Islet of Langerhans (tissue), 1 donor: ENCODE measurements around the gene CRIP3.

ENCODE experiments used
- FAIRE-seq: peaks from one replicate; lab custom pipeline; 2011; peaks lifted over from hg19 to GRCh38; lab: Jason Lieb, UNC

The CRIP3 gene

DNA sequence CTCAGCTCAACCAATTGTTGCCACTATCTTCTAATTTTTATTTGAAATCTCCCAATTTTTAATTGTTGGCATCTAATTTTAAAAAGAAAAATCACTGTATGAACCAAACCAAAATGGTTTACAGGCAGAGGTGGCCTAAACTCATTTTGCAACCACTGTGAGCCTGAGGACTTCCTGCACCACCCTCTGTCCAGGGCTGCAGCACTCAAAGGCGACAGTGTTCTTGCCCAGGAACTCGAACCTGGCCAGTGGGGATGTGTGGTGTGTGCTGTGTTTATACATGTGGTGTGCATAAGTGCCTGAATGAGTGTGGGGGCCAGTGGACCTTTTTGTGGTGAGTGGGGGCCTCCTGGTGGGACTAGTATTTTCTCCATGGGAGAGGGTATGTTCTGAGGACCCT lies 34.9 kb downstream of the CRIP3 start:
- FAIRE-seq = no peak

DNA sequence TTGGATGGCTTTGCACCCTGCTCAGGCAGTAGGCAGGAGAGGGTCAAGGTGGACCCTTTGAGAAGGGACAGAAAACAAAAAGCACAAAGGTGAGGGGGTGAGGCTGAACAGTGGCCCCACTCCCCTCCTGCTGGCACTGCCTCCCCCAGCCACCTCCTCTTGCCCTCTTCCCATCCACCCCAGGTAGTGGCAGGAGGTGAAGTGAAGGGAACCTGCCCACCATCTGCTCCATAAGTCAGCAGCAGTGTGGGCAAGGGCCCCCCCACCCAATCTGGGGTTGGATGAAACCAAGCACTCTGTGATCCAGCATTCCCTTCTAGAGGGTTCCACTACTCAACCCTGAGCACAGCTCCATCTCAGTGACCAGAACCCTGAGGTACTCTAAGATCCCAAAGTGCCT lies 36.7 kb downstream of the CRIP3 start:
- FAIRE-seq = no peak

DNA sequence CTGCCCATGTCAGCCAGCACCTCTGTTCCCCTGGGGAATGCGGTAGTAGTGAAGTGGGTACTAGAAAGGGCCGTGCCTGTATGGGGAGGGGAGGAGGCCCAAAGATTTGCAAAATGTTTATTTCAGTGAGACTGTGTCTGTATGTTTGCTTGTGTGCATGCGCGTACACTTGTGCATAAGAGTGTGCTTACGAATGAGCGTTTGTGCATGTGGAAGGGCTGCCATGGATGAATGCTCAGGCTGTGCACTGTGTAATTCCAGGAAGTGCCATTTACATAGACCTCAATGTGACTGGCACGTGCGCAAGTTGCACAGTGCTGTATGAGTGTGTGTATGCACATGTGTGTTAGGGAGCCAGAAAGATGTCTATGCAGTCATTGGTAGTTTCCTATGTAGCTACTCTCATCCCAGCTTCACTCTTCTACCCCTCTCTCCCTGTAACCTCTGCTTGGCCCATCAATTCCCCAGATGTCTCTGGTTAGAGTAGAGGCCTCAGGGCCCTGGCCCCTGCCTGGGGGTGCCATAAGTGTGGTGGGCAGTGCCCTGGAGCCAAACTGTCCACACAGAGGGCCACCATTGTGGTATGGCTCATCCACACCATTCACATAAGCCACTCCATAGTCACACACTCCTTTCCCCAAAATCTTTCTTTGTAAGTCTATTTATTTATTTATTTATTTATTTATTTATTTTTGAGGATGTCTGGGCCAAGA lies 37.4 kb downstream of the CRIP3 start:
- FAIRE-seq = no peak

DNA sequence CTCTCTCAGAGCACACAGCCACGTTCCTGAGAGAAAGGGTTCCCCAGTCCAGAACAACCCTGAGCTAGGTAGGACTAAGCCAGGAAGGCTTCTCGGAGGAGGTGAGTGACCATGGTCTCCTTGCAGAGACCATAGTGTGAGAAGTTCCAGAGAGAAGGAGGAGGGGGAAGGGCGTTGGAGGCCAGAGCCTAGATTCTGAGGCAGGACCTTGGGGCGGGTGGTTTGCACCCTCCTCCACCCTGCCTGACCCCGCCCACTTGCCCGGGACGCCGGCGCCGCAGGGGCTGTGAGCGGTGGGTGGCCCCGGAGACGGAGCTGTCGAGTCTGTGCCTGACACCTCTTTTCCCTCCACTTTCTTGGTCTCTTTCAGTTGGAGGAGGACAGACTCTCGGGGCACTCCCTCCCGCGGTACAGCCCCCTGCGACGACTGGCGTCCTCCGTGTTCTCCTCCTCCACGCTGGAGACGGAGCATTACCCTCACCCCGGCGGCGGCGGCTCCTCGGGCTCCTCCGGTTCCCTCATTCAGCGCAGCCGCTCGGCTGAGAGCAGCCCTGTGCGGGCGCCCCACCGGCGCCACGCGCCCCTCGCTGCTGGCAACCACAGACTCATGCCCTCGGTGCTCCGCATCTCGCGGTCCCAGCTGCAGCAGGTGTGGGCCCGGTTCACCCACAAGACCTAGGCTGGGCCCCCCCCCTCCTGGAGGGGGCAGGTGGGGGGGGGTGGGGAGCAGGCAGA lies 39.2 kb downstream of the CRIP3 start:
- FAIRE-seq = no peak

DNA sequence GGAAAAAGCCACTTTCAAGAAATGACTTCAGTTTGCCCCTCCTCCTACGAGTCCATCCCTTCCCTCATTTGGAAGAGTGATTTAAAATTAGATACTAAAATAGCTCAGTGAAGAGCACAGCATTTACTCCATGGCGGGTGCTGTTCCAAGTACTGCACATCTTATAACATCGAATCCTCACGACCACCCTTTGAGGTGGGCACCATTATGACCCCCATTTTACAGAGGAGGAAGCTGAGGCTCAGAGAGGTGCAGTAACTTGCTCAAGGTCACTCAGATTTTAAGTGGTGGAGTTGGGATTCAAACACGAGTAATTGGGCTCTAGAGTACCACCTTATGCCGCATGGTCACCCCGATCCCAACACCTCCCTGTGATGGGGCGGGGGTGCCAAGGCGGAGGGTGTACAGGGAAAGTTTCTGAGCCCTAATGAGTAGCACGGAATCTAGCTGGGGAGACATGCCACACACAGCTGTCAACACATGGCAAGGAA lies 39.8 kb downstream of the CRIP3 start:
- FAIRE-seq = no peak

DNA sequence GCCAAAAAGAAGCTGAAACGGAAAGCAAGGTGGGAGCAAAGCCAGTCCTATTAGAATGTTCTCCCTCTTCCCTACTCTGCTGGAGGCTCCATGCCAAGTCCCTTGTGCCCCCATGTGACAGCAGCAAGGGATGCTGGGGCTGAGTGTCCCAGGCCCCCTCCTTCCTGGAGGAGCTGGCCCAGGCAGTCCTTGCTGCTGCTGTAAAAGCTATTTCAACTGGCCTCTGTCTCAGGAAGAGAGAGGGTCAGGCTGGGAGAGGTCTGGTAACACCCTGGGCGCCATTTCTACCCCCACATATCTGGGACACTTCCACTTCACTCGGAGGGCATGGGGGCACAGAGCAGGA lies 40.3 kb downstream of the CRIP3 start:
- FAIRE-seq = no peak

DNA sequence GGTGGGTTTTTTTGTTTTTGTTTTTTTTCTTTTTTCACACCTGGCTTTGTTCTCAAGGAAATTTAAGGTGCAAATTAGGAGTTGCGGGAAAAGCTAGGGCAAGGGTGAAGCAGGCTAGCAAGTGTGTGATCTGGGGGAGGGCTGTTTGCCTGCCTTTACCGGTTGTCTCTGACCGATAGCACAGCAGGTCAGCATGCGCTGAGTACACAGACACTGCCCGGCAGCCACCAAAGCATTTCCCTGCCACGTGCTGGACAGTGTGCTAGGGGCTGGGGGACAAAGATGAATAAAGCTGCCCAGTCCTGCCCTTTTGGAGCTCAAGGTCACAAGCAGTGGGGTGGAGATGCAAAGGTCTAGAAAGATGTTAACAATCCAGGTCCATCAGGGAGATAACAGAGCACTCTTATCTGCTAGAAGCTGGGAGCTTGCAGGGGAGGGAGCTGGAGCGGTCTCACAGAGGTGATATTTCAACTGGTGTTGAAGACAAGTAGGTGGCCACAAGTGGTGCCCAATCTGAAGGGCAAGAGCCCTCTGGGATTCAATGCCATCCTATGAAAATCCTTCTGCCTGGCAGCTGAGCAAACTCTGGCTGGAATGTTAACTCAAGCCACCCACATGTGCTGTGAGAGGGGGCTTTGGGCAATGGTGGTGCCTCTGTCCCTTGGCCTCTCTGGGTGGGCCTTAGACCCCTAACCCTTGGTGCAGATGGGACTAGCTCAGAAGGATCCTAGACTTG lies 40.8 kb downstream of the CRIP3 start:
- FAIRE-seq = no peak

DNA sequence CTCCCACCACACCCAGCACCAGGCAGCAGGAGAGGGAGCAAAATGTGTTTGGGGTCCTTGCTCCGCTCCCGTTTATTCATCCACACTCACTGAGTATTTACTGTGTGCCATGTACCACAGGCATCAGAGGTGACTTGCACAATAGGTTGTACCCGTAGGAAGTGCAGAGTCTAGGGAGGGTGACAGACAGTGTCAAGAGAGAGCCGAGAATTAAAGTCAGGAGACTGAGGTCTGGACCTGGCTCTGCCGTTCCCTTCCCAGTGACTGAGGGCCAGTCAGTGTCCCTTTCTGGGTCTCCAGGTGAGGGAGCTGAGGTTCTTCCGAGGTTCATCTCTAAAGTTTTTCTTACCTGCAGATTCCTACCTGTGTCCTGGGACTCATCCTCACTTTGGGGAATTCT lies 43.1 kb downstream of the CRIP3 start:
- no peak for FAIRE-seq

DNA sequence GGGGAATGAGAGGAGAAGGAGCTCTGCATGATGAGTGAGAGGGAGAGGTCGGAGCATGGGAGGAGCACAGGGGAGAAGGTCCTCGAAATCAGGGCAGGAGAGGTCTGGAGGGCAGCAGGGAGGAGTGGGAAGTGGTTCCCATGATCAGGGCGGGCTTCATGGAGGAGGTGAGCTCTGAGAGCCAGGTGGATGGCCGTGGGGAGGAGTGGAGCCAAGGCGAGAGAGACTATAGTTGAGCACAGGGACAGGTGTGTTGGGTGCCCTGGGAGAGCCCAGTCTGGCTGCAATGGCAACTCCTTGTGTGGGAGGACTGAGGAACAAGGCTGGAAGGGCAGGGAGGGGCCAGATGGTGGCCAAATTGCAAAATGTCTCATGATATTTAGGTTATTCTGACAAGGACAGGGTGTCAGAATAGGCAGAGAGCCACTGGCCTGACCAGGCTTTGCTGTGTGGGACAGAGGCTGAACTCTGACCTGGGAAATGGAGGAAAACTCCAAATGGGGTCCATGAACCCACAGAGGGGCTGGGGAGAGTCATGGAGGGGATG lies 44.0 kb downstream of the CRIP3 start:
- FAIRE-seq = no peak

DNA sequence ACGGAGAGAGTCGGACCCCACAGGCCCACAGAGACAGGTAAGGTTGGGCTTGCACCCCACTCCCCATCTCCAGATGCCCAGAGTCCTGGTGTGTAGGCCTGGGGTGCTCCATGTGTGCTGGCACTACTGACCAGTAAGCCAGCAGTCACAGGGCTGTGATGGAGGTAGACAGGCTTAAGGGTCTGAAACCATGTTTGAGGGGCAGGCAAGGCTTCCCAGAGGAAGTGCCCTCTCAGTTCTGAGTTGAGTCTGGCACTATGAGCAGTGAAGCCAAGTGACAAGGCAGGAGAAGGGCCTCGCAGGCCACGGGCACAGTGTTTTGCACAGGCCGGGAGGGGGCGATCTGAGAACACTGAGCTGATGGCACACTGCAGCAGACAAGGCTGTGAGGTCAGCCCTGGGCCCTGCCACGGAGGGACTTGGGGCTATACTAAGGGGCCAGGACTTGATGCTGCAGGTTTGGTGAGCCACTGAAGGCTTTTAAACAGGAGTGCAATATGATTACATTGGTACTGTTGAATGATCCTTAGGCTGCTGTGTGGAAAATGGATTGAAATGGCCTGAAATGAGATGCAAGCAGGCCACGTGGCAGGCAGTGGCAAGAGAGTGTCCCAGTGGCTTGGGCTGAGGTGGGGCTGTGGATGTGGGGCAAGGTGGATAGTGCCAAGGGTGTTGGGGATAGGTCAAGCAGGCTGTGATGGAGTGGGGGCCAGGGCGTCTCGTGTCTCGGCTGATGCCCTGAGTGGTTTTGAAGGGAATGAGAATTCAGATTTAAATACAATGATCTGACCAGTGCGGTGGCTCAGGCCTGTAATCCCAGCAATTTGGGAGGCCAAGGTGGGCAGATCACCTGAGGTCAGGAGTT lies 45.1 kb downstream of the CRIP3 start:
- no peak for FAIRE-seq

DNA sequence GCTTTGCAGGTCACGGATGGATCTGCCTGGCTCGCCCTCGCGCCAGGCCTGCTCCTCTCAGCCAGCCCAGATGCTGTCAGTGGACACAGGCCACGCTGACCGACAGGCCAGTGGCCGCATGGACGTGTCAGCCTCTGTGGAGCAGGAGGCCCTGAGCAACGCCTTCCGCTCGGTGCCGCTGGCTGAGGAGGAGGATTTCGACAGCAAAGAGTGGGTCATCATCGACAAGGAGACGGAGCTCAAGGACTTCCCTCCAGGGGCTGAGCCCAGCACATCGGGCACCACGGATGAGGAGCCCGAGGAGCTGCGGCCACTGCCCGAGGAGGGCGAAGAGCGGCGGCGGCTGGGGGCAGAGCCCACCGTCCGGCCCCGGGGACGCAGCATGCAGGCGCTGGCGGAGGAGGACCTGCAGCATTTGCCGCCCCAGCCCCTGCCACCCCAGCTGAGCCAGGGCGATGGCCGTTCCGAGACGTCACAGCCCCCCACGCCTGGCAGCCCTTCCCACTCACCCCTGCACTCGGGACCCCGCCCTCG lies 45.8 kb downstream of the CRIP3 start:
- no peak for FAIRE-seq

DNA sequence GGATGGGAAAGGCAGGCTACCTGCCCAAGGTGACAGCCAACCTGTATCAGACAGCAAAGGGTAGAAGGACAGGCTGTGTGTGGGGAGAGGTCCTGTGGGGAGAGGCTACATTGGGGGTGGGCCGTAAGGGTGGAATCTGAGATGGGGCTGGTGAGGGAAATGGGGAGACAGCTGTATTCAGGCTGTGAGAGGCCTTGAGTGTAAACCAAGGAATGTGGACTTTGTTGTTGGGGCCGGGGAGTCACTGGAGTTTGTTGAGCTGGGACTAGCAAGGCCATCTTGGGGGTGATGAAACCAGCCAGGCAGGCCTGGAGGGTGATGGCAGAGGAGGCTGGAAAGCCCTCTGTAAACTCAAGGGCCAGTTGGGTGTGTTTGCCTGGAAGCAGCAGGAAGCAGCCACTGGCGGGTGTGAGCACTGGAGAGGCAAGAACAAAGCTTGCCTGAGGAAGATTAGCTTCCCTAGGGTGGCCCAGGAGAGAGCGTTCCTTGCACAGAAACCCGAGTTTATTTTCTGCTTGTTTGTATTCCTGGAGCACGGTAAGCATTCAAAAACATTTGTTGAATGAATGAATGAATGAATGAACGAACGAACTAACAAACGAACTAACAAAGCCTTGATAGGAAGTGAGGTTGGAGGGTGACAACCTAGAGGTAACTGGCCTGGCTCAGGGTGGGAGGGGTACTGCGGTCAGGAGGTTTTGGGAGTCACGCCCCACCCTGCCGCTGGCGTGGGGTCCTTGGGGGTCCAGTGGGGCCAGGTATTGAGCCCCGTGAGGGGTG lies 46.4 kb downstream of the CRIP3 start:
- FAIRE-seq = no peak

DNA sequence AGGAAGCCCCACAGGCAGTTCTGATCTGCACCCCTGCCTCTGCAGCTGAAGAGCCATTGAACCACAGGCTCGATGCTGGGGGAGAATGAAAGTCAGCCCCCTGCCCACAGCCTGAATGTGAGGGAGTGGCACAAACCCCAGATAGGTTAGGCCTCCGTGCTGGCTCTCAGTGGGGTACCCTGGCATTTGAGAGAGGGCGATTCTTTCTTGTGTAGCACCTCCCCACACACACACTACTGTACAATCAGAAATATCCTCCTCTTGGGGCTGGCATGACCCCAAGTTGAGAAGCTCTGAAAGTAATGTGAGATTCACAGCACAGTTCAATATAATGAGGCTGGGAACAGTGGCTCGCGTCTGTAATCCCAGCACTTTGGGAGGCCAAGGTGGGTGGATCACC lies 47.4 kb downstream of the CRIP3 start:
- no peak for FAIRE-seq

DNA sequence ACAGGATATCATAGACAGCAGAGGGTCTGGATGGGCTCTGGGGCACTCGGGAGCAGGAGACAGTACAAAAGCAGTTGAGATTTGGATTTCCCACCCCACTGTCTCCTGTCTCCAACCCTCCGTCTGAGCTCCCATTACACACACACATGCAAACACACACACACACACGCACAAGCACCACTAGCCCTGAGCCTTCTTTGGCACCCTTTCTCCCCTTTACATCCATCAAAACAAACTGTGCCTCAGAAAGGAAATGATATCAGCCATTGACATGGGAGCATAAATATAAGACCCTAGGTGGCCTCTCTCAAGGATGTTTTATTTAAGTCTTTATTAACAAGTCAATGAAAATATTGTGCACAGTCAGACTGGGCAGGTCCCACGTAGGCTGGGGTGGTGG lies 47.8 kb downstream of the CRIP3 start:
- FAIRE-seq = no peak

DNA sequence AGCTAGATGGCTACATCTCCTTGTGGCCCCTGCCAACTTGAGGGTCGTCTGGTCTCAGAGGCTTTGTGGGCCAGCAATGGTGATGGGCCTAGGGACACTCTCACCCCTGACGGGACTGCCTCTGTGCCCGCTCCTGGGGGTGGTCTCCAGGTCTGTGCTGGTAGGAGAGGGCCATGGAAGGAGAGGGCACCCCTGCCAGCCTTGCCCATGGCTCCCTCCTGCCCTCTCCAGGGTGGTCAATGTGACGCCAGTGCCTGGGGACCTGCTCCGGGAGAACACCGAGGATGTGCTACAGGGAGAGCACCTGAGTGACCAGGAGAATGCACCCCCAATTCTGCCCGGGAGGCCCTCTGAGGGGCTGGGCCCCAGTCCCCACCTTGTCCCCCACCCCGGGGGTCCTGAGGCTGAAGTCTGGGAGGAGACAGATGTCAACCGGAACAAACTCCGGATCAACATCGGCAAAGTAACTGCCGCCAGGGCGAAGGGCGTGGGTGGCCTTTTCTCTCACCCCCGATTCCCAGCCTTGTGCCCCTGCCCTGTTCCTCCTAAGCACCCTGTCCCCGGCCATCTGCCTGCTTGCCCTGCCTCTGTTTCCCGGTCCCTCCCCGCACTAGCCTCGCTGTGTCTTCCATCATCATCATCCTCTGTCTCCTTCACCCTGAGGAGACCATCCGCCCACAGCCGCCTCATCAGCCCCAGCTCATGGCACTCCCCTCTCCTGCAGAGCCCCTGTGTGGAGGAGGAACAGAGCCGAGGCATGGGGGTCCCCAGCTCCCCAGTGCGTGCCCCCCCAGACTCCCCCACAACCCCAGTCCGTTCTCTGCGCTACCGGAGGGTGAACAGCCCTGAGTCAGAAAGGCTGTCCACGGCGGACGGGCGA lies 49.6 kb downstream of the CRIP3 start:
- no peak for FAIRE-seq

DNA sequence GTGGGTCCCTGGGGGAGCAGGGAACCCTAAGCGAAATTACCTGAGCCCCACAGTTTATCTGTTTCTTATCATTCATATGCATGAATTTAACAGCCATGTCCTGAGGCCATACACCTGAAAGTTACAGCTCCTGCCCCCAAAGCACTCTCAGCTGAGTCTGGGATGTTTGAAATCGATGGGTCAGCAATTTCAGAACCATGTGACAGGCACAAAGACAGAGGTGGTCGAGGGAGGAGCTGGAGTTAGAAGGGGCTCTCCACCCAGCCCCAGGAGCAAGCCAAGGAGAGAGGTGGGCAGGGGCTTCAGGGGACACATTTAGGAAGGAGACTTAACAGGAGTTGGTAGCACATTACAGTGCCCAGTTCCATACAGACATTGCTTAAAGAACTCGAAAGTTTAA lies 50.4 kb downstream of the CRIP3 start:
- FAIRE-seq = no peak

DNA sequence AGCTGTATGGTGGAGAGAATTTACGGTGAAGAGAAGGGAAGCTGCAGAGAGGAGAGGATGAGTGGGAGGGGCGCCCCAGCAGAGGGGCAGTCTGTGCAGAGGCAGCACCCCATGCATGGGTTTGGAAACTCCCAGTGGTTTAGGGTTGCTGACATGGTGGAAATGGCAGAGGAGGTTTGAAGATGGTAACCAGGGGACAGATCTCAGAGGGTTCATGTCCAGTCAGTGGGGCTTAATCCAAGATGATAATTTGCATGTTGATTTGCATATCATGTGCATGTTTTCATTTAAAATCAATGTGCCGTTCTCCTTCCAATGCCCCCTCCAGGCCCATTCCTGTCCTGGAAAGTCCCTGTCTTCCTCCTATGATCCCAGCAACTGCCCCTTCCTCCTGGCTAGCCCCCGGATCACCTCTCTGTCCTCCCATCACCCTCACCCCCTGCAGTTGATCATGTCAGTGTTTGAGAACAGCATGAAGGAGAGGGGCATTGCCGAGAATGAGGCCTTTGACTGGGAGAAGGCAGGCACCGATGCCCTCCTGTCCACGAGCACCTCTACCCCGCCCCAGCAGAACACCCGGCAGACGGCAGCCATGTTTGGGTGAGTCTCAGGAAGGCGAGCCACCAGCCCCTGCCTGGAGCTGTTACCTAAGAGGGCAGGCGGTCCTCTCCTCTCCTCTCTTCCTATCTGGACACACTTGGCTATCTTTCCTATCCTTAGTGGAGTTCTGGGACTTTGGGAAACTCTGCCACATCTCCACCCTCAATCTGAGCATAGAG lies 51.1 kb downstream of the CRIP3 start:
- no peak for FAIRE-seq

DNA sequence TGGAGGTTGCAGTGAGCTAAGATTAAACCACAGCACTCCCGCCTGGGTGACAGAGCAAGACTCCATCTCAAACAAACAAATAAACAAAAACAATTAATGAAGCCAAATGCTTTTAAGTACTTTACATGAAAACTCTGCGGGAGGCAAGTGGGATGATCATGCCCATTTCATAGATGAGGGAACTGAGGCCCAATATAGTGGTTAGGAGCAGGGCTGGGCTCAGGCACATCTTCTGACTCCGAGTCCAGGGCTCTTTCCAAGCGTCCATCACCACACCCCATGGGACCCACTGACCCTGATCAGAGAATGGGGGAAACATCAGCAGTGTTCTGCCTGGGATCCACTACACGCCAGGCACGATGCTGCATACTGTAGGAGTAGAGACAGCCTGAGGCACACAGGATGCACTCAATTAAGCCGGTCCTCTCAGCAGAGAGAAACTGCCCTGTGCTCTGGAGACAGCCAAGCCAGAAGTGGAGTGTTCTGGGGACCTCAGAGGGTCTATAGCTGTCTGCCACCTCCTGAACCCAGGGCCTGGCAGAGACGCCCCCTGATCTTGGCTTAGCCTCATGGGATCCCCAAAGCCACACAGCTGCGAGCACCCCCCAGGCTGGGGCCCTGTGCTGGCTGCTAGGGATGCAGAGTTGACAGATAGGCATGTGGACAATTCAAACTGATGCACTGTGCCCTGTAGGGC lies 51.8 kb downstream of the CRIP3 start:
- no peak for FAIRE-seq
